HG02571 (cell line): ENCODE results near the gene TMC5.

Experiments
- ATAC-seq: cut with Tn5 transposase; IDR thresholded peaks from one replicate; pipeline ENCODE4 v1.9.1; 2021; ENCODE audit warnings: mild to moderate bottlenecking, moderate library complexity; ENCODE audit not compliant: unreplicated experiment

TMC5 gene

DNA sequence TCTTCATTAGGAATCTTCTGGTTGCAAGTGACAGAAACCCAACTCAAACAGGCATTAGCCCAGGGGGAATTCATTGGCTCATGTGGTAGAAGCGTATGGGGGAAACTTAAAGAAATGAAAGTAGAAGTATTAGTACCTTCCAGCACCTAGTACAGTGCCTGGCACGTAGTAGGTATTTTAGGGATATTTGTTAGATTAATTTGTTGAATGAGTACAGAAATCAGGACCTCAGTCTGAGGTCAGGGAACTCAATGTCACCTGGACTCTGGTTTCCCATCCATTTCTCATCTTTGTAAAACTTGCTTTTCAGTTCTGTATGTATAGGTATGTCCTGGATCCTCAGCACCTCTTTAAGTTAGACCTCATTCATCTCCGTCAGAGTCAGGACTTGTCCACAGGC is 32.5 kb downstream of the TMC5 start:
- ATAC-seq: no peak

DNA sequence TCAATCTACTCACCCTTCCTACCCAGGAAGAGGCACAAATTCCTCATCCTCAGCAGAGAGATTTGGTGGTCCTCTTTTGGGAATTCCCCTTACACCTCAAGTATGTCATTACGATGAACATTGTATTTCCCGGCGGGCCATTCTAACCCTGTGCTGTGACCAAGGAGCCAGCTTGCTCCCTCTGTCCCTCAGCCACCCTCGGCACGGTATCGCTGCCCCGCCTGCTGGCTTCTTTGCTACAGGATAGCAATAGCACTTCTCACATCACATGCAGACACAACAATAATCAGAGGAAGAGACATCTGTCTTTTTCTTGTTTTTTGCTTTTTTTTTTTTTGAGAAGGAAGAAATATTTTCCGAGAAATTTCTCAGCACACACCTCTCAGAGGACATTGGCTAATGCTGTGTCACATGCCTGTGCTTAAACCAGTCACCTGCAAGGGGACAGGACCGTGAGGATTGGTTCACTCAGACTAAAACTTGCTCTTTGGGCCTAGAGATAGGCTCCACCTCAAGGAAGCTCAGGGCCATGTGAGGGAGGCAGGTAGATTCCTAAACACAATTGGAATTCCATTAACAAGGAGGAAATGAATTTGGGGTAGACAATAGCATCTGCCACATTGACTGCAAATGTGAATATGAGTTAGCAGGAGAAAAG is 41.2 kb downstream of the TMC5 start:
- no peak for ATAC-seq

DNA sequence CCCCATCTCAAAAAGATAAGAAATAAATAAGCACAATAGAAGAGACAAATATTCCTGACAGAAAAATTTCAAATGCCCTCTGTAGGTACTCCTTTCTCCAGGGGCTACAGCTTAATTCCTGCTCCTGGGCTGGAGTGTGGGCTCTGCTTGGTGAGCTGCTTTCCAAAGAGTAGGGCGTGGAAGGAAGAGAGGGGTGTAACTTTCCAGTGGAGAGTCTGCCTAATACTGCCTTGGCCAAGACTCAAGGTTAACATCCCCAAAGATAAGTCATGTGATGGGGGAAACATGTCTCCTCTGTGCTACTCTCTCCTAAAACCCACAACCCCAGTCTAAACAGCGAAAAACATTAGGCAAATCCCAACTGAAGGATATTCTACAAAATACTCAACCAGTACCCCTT is 42.7 kb downstream of the TMC5 start:
- no peak for ATAC-seq

DNA sequence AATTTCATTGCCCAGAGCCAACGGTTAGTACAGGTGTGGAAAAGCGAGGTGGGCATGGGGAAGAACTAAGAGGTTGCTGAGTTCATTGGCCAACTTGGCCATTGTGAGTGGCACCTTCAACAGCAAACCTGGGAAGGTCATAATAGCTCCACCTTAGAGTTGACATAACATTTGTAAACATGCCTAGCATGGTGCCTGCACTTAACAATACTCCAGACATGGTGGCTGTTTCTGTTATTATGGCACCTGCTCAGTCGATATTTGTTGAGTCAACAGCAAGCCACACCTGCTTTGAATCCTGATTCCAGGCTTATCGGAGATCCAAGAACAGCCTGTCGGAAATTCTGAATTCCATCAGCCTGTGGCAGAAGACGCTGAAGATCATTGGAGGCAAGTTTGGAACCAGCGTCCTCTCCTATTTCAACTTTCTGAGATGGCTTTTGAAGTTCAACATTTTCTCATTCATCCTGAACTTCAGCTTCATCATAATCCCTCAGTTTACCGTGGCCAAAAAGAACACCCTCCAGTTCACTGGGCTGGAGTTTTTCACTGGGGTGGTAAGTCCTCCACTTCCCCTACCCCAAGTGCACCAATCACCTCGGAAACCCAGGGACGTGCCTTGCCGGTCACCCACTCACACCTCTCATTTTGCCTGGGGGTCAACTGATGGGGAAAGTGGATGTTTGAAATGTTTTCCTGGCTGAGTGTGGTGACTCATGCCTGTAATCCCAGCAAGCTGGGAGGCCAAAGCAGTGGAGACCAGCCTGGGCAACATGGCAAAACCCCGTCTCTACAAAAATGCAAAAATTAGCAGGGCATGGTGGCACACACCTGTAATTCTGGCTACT is 46.0 kb downstream of the TMC5 start:
- no peak for ATAC-seq

DNA sequence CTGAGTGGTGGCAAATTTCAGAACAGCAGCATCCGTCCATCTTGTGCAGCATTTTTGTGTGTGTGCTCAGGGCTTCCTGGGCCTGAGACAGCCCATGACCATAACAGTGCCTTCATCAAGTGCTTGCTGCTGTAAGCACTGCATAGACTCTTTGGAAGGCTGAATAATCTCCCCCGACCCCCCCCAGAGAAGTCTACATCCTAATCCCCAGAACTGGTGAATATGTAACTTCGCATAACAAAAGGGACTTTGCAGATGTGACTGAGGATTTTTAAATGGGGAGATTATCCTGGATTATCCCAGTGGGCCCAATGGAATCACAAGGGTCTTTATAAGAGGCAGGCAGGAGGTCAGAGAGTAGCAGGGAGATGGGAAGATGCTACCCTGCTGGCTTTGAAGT is 50.6 kb downstream of the TMC5 start:
- ATAC-seq: no peak

DNA sequence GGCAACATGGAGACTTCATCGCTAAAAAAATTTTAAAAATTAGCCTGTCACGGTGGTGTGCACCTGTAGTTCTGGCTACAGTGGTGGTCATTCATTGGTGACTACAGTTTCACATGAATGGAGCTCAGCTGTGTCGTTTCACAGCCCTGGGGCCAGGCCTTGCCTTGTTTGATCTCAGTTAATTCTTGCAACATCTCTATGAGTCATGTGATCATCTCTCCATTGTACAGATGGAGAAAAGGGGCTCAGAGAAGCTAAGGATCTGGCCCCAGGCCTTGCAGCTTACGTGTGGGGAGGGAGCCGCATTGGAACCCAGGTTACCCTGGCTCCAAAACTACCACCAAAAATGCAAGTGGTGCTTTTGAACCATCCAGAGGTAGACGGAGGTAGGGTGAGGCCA is 54.8 kb downstream of the TMC5 start:
- ATAC-seq: no peak

DNA sequence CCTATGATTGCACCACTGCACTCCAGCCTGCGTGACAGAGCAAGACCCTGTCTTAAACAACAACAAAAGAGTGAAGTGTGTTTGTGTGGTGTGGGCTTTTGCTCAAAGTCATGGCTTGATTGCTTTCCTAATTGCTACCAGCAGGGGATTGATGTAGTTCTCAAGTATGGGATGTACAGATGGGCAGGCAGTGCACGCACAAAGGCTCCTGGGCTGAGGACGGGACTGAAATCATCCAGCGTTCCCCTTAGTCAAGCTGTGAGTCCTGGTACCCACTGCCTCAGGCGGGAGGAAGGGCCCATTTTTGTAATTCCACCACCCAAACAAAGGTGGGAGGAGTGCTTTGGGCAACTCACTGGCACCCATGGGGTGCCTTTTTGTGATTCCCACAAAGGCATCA is 56.9 kb downstream of the TMC5 start:
- no peak for ATAC-seq

DNA sequence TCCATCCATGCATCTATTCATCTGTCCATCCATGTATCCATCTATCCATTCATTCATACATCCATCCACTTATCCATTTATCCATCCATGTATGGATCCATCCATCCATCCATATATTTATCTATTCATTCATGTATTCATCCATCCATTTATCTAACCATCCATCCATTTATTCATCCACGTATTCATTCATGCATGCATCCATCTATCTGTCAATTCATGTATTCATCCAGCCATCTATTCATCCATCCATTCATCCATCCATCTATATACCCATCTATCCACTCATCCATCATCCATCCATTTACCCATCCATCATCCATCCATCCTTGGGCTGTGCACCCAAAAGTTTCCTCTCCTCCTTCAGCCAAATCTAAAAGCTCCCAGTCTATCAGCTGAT is 60.8 kb downstream of the TMC5 start:
- no peak for ATAC-seq

DNA sequence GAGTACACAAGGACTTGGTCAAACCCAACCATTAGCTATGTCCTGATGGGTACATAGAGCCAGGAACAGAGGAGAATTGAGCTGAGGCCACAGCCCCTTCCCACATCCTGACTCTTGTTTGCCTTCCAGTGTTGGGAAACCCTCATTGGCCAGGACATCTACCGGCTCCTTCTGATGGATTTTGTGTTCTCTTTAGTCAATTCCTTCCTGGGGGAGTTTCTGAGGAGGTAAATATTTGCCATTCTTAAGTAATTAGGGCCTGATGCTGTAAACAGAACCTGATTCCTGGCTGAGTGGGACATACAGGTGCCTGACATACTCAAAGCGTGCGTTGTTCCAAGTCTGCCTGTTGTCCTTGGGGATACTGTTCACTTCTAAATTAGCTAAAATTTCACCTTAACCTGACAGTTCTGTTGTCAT is 61.6 kb downstream of the TMC5 start:
- no peak for ATAC-seq

DNA sequence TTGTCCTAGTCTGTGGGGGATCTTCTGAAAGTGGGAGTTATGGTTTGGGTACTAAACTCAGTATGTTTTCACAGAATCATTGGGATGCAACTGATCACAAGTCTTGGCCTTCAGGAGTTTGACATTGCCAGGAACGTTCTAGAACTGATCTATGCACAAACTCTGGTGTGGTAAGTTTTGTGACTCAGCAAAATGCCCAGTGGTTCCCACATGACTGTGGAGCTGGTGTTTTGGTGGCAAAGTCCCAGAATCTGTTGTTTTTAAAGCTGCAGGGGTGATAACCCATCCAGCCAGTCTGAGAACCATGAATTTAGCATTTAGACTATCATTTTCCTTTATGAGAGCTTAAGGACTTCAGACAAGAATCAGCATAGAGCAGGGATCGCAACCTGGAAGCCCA is 63.6 kb downstream of the TMC5 start:
- ATAC-seq: no peak

DNA sequence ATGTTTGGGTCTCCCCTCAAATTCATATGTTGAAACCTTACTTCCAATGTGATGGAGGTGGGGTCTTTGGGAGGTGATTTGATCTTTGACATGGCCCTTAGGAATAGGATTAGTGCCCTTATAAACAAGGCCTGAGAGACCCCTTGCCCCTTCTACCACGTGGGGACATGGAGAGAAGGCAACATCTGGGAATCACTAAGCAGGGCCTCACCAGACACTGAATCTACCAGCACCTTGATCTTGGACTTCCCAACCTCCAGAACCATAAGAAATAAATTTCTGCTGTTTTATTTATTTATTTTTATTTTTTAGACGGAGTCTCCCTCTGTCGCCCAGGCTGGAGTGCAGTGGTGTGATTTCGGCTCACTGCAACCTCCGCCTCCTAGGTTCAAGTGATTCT is 64.1 kb downstream of the TMC5 start:
- ATAC-seq: no peak

DNA sequence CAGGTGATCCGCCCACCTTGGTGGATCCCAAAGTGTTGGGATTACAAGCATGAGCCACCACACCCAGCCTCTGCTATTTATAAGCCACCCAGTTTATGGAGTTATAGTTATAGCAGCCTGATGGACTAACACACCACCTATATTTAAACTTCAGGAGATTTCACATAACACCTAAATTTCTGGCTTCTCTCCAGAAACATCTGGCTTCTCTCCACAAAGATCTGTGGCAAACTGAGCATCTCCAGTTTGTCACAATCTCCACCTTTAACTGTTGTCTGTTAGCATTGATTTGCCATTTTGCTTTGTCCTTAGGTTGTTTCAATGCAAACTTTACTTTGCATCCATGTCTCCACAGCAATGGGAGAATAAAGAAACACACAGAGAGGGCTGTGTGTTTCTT is 64.6 kb downstream of the TMC5 start:
- no peak for ATAC-seq

DNA sequence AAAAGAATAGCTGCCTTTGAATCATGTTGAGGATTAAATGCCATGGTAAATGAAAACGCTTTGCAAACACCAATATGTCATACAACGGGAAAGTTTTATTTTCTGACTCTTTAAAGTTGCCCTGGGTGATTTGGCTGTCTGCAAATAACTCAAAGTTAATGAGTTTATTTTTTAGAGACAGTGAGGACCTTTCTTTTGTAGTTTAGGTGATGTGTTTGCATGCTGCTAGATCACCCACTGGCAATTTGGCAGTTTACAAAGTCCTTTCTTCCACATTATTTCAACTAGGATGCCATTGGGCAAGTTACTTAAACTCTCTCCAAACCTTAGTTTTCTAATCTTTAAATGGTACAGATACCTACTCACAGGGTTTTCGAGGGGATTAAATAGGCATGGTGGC is 66.4 kb downstream of the TMC5 start:
- no peak for ATAC-seq

DNA sequence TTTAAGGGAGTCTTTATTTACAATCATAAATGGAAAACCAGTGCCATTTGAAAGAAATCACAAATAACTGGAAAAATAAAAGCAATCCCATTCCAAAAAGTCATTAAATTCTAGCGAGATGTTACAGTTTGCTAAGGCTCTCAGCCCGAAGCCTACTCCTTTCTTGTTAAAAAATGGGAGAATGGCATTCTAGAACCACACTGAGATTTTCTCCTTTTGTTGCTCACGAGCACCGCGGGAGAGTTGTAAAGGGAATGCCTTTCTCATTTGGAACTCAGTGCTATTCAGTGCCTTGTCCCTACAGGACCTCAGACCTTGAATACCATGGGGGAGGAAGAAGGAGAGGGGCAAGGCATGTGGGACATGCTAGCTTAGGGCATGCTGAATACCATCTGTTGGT is 67.9 kb downstream of the TMC5 start:
- ATAC-seq: no peak

DNA sequence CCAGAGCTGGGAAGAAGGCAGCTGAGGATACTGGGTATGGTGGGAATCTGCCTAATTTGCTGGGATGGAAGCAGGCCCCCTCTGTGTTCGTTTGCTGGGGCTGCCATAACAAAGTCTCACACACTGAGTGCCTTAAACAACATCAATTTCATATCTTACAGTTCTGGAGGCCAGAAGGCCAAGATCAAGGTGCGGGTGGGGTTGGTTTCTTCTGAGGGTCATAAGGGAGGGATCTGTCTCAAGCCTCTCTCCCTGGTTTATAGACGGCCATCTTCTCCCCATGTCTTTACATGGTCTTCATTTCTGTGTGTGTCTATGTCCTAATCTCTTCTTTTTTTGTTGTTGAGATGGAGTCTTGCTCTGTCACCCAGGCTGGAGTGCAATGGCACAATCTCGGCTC is 68.4 kb downstream of the TMC5 start:
- no peak for ATAC-seq

DNA sequence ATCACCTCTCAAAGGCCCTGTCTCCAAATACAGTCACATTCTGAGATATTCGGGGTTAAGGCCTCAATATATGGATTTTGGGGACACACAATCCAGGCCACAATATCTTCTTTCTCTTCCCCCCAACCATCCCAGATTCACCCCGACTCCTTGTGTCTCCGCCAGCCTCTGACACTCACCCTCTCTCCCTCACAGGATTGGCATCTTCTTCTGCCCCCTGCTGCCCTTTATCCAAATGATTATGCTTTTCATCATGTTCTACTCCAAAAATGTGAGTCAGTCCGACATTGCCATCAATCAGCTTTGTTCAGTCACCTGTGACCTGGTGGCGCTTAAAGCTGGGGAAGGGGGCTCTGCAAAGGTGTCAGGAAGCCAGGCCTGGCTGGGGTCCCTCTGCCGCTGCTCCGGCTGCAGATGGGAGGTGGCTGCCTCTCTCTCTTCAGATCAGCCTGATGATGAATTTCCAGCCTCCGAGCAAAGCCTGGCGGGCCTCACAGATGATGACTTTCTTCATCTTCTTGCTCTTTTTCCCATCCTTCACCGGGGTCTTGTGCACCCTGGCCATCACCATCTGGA is 69.2 kb downstream of the TMC5 start:
- no peak for ATAC-seq

DNA sequence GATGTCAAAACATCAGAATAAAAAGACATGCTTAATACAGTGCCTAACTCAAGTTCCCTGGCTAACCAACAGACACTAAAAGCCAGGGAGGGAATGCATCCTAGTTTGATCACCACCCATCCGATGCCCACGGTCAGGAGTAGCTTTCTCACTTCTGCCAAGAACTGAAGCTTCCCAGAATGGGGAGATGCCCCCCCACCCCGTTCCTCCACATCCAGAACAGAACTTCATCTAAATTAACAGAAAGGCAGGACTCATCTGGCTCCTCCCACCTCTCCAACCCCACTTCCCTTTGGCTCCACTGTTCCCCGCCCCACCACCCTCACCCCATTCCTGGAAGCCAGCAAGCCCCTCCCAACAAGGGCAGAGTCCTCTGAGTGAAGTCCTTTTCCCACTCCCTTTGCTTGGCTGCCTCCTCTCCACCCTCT is 70.5 kb downstream of the TMC5 start:
- ATAC-seq: no peak

DNA sequence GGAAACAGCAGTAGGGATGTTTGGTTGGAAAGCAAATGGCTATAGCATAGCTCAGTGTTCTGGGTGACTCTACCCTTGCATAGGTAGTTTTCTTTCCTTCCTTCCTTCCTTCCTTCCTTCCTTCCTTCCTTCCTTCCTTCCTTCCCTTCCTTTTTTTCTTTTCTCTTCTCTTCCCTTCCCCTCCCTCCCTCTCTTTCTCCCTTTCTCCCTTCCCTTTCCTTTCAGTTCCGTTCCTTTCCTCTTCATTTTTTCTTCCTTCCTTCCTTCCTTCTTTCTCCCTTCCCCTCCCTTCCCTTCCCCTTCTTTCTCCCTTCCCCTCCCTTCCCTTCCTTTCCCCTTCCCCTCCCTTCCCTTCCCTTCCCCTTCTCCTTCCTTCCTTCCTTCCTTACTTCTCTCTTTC is 72.9 kb downstream of the TMC5 start:
- no peak for ATAC-seq

DNA sequence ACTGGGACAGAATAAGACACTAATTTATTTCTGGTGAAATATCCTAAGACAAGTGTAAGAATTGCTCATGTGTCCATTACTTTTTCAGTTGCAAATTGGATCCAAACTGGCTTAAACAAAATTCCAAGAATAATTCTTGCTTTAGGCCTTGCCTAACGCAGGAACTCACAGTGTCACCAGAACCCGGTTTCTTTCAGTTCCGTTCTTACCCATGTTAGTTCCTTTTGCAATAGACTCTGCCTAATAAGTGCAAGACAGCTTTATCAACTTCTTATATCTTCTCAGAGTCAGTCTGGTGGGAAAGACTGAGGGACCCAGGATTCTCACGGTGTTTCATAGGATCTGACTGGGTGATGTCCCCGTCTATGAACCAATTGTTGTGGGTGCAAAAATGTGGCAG is 79.5 kb downstream of the TMC5 start:
- ATAC-seq: no peak

DNA sequence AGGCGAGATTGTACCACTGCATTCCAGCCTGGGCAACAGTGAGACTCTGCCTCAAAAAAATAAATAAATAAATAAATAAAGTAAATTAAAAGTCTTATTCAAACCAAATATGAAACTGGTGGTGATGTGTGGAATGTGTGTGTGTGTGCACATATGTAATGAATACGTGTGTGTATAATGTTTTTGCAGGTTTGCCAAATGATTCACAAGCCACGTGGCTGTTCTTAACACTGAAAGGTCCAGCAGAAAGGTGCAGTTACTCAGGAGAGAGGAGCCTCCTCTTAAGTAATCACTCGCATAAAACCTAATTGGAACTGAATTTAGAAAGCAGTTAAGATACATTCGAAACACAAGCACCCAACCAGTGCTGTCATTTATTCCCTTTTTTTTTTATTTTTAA is 81.3 kb downstream of the TMC5 start:
- no peak for ATAC-seq

DNA sequence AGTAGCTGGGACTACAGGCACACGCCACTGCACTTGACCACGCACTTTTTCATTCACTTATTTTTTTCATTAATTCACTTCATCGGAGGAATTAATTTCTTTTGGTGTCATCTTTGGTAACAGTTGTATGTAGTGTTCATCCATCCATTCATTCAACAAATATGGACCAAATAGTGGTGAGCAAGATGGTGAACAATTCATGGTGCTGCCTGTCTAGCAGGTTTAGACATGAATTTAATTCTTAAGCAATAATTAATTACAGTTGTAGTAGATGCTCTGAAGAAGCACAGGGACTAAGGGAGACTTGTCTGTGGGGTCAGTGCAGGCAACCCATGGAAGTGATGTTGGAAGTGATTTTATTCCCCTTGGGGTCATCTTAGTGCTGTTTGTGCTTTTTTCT is 81.8 kb downstream of the TMC5 start:
- ATAC-seq: no peak

DNA sequence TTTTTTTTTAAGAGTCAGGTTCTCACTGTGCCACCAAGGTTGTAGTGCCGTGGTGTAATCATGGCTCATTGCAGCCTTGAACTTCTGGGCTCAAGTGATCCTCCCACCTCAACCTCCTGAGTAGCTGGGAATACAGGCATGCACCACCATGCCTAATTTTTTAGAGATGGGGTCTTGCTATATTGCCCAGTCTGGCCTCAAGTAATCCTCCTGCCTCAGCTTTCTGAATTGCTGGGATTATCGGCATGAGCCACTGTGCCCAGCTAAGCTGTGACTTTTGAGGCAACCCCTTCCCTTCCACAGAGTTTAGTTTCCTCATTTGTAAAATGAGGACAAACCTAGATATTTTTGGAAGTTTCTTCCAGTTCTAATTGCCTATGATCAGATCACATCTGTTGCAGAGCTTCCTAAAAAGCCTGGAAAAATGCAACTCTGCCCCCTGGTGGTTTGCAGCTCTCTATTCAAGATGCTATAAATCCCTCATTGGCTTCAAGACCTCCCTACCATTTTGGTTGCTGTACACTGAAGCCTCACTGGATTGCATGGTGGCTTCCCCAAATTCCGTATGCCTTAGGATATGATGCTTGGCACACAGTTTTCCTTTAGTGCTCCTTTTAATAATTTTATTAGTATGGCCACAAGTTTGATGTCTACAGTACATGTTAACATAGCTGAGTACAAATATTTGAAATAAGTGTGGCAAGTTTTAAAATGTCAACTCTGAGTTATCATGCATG is 84.9 kb downstream of the TMC5 start:
- no peak for ATAC-seq
